ENCODE measurements around the gene LCE3C.

The LCE3C gene

GRCh38 chr1:152599934-152600333, at the start of gene LCE3C:
Gene LCE3C, plus strand, starts transcription at chr1:152600234. Its CDS starts 498 bp downstream, at chr1:152600732.
- Histone ChIP-seq H3K27ac (ENCODE audit: low read depth, low read length) (no peak within 1 kb of the TSS), H3K79me2 (ENCODE audit: insufficient read depth, low read length) (no peaks in the 10 kb centered on the region), H4K20me1 (ENCODE audit: low read depth, low read length) (no peaks in the 10 kb centered on the region), H3K9me3 (ENCODE audit: insufficient read depth, low read length) (no peaks in the 10 kb centered on the region), H3K4me3 (ENCODE audit: insufficient read depth, low read length, poor library complexity, severe bottlenecking) (no peak within 1 kb of the TSS), H3F3A (ENCODE audit: insufficient read depth) (no peaks in the 10 kb centered on the region), H3K27me3 (ENCODE audit: low read length) (no peaks in the 10 kb centered on the region), H3K4me2 (ENCODE audit: low read depth, low read length, poor library complexity, severe bottlenecking) (no peak within 1 kb of the TSS), H2AFZ (ENCODE audit: low read depth, low read length, severe bottlenecking) (no peak within 1 kb of the TSS), H3K9ac (ENCODE audit: low read length) (no peak within 1 kb of the TSS), H3K9me2 (replicated peaks; ENCODE audit: insufficient read depth, low read length) (no peaks in the 10 kb centered on the region), H3K36me3 (ENCODE audit: low read length) (no peaks in the 10 kb centered on the region)
- TF ChIP-seq EZH2phosphoT487 (conservative IDR thresholded peaks at IDR 0.05; ENCODE audit: low read length), result no peak
- TF ChIP-seq CTCF (IDR thresholded peaks at IDR 0.05; ENCODE audit: insufficient read depth, low read length, poor library complexity, severe bottlenecking), result no peak

- Histone ChIP-seq H3K27me3 (ENCODE audit: low read length) (no peaks in the 10 kb centered on the region; the same call in 1 of the 2 replicates), H3K27ac (ENCODE audit: low read depth, low read length) (no peak overlapping the region), H2AFZ (ENCODE audit: low read depth, low read length, severe bottlenecking) (no peak overlapping the region), H3K4me2 (ENCODE audit: low read depth, low read length, poor library complexity, severe bottlenecking) (no peak overlapping the region), H3K9me3 (ENCODE audit: insufficient read depth, low read length) (no peaks in the 10 kb centered on the region), H3K9me2 (replicated peaks; ENCODE audit: insufficient read depth, low read length) (0 out of 2 replicates have a peak, but pooled peaks cover 3% of the 10 kb centered on the region), H3K4me3 (ENCODE audit: insufficient read depth, low read length, poor library complexity, severe bottlenecking) (no peak overlapping the region), H3K9ac (ENCODE audit: low read length) (no peak overlapping the region), H3K79me2 (ENCODE audit: insufficient read depth, low read length) (no peaks in the 10 kb centered on the region), H4K20me1 (ENCODE audit: low read depth, low read length) (no peaks in the 10 kb centered on the region), H3K36me3 (ENCODE audit: low read length) (no peaks in the 10 kb centered on the region), H3F3A (ENCODE audit: insufficient read depth) (no peaks in the 10 kb centered on the region)
- TF ChIP-seq EZH2phosphoT487 (conservative IDR thresholded peaks at IDR 0.05; ENCODE audit: low read length), result no peak
Observed at GRCh38 chr1:152565115-152565514, 34.9 kb upstream of the LCE3C start.

GRCh38 chr1:152565535-152566215, 34.4 kb upstream of the LCE3C start:
- Histone ChIP-seq H3K79me2 (ENCODE audit: insufficient read depth, low read length) (no peaks in the 10 kb centered on the region), H3K9me3 (ENCODE audit: insufficient read depth, low read length) (no peaks in the 10 kb centered on the region), H3K4me2 (ENCODE audit: low read depth, low read length, poor library complexity, severe bottlenecking) (no peak overlapping the region), H3K9ac (ENCODE audit: low read length) (no peak overlapping the region), H3K4me3 (ENCODE audit: insufficient read depth, low read length, poor library complexity, severe bottlenecking) (no peak overlapping the region), H3K27ac (ENCODE audit: low read depth, low read length) (no peak overlapping the region), H3F3A (ENCODE audit: insufficient read depth) (no peaks in the 10 kb centered on the region), H4K20me1 (ENCODE audit: low read depth, low read length) (no peaks in the 10 kb centered on the region), H3K9me2 (replicated peaks; ENCODE audit: insufficient read depth, low read length) (0 out of 2 replicates have a peak, but pooled peaks cover 3% of the 10 kb centered on the region), H2AFZ (ENCODE audit: low read depth, low read length, severe bottlenecking) (no peak overlapping the region), H3K36me3 (ENCODE audit: low read length) (no peaks in the 10 kb centered on the region), H3K27me3 (ENCODE audit: low read length) (no peaks in the 10 kb centered on the region; the same call in 1 of the 2 replicates)
- TF ChIP-seq CTCF (IDR thresholded peaks at IDR 0.05; ENCODE audit: insufficient read depth, low read length, poor library complexity, severe bottlenecking) (no peak), EZH2phosphoT487 (conservative IDR thresholded peaks at IDR 0.05; ENCODE audit: low read length) (no peak)

- Histone ChIP-seq H3F3A (ENCODE audit: insufficient read depth) (no peaks in the 10 kb centered on the region), H3K9ac (ENCODE audit: low read length) (no peak within 1 kb of the TSS), H3K9me2 (replicated peaks; ENCODE audit: insufficient read depth, low read length) (0 out of 2 replicates have a peak, but pooled peaks cover 3% of the 10 kb centered on the region), H3K36me3 (ENCODE audit: low read length) (no peaks in the 10 kb centered on the region), H2AFZ (ENCODE audit: low read depth, low read length, severe bottlenecking) (no peak within 1 kb of the TSS), H3K4me2 (ENCODE audit: low read depth, low read length, poor library complexity, severe bottlenecking) (no peak within 1 kb of the TSS), H3K27ac (ENCODE audit: low read depth, low read length) (no peak within 1 kb of the TSS), H3K4me3 (ENCODE audit: insufficient read depth, low read length, poor library complexity, severe bottlenecking) (no peak within 1 kb of the TSS), H3K79me2 (ENCODE audit: insufficient read depth, low read length) (no peaks in the 10 kb centered on the region), H3K9me3 (ENCODE audit: insufficient read depth, low read length) (no peaks in the 10 kb centered on the region), H3K27me3 (ENCODE audit: low read length) (no peaks in the 10 kb centered on the region; the same call in 1 of the 2 replicates), H4K20me1 (ENCODE audit: low read depth, low read length) (no peaks in the 10 kb centered on the region)
- TF ChIP-seq CTCF (IDR thresholded peaks at IDR 0.05; ENCODE audit: insufficient read depth, low read length, poor library complexity, severe bottlenecking) (no peak), EZH2phosphoT487 (conservative IDR thresholded peaks at IDR 0.05; ENCODE audit: low read length) (no peak)
Observed at GRCh38 chr1:152566681-152567080, 33.4 kb upstream of the LCE3C start, which contains the start of gene LCE3E. Gene LCE3E, minus strand, starts transcription at chr1:152566780. Its CDS starts 572 bp downstream, at chr1:152566208.

Data from SU-DHL-6 (cell line).